NCI-H2081 treated with DMSO at 0.1 percent for 48 hours (cell line): ENCODE results near the gene PGA4.
A peak's percentile ranks its signal among the peaks of the same experiment; 100 is the strongest.
"Not testable (repeated sequence)": the region's sequence is repeated elsewhere in the genome, so short reads cannot be mapped to it uniquely, and the experiment has no call there.

ENCODE experiments used
- DNase-seq: peaks from one replicate; lab custom pipeline; 2025; lab: John Stamatoyannopoulos, UW

Gene PGA4

GRCh38 chr11:61222047-61222446 is at the start of gene PGA4:
Gene PGA4, plus strand, starts transcription at chr11:61222347. Its CDS starts 54 bp downstream, at chr11:61222401.
- DNase-seq = not testable (repeated sequence)

- DNase-seq = no peak
Measured at GRCh38 chr11:61172356-61172755, 49.8 kb upstream of the PGA4 start.

- no peak for DNase-seq
Measured at GRCh38 chr11:61172888-61173287, 49.3 kb upstream of the PGA4 start.

DNA sequence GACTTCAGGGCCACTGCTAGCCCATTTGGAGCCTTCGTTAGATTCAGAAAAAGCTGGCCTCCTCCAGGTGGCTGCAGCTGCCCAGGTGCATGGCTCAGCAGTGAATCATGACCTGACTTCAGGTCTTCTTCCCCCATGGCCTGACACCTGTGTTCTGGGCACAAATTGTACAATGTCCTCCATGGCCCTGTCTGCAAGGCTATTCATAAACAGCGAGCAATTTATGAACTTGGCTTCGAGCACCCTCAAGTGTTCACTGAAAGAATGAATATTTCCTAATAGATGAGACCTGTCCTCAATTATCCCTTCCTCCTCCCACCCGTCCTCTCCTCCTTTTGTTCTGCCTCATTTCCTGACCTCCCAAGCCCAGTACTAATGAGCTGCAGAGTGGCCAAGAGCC is 48.7 kb upstream of the PGA4 start:
- no peak for DNase-seq

DNA sequence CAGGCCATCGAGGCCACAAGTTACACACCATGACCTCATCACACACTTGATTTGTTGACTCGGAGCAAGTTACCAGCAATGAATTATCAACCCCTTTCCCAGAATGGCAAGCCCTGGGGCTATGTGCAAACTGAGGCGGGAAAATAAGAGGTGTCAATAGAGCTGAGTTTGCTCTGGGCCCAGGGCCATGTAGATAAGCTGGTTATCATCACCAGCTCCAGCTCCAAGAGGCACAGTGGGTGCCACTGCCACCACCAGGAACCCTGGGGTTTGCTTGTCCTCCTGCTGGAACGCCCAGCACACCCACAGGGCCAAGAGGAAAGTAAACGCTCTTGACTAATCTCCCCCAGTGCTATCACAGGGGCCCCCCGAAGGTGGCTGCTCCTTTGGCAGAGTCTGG is 47.9 kb upstream of the PGA4 start:
- no peak for DNase-seq

GRCh38 chr11:61174949-61175348 is 47.2 kb upstream of the PGA4 start:
- no peak for DNase-seq

DNA sequence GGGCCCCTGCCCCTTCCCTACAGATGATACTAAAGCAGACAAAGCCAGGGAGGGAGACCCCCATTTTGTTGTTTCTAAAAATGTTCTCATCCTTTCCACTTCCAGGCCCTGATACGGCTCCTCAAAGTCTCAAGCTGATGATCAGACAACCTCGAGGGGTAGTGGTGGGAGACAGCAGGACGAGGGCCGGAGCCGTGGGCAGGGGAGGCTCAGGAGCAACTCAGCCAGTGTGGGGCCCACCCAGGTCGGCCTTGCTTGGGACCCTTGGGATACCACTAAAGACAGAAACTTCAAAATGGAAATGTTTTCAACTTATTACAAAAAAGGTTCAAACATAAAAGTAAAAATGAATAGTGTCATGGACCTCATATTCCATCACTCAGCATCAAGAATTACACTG is 45.7 kb upstream of the PGA4 start:
- DNase-seq = no peak

GRCh38 chr11:61180205-61180604 is 41.9 kb upstream of the PGA4 start:
- not testable (repeated sequence) for DNase-seq

- no peak for DNase-seq
Measured at GRCh38 chr11:61181489-61181888, 40.7 kb upstream of the PGA4 start.

DNA sequence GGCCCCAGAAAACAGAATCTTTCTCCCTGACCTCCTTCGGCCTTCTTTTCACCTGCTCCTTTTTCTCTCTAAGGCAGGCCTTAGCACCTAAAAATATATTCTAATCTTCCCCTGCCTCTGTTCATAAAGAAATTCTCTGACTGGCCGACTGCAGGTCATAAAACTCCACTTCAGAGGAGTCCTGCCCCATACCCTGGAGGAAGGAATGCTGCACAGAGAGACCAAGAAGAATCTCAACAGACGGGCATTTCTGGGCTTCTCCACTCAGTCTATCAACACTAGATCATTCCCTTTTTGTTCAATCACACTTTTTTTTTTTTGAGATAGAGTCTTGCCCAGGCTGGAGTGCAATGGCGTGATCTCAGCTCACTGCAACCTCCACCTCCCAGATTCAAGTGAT is 38.5 kb upstream of the PGA4 start:
- no peak for DNase-seq

DNA sequence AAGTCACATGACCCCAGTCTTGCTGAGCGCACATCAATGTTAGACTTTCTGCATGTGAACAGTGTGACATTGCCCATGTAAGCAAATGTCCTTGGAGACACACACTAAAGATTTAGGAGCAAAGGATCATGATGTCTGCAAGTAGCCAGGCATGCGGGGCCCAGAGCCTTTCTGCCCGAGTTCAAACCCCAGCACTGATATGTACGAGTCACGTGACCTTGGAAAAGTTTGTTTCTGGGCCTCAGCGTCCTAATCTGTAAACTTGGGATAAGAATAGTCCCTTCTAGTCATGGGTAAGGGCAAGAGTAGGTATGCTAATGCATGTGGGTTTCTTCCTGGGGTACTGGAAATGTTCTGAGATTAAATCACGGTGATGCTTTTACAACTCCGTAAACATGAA is 35.6 kb upstream of the PGA4 start:
- no peak for DNase-seq

DNA sequence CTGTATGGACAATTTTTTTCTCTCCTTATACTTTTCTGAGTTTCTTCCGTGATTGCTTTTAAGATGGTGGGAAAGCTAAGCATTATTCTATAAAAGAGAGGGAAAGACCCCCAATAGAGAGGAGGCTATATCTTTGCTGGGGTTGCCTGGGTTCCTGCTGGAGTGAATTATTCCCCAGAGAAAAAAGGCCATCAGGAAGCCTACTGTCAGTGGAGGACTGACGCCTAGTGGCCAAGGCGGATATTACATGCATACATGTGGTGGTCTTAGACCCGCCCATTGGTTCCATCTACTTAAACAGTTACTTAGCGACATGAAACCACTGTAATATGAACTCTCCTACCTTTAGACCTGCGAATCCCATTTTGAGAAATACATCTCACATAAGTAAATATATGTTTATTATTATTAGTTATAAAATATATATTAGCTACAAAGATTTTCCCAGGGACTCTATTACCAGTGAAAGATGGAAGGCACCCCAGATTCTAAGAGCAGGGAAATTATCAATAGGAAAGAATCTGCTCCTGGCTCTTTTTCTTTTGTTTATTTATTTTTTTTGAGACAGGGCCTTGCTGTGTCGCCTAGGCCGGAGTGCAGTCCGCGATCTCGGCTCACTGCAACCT is 34.5 kb upstream of the PGA4 start:
- peak; percentile 52 for DNase-seq

DNA sequence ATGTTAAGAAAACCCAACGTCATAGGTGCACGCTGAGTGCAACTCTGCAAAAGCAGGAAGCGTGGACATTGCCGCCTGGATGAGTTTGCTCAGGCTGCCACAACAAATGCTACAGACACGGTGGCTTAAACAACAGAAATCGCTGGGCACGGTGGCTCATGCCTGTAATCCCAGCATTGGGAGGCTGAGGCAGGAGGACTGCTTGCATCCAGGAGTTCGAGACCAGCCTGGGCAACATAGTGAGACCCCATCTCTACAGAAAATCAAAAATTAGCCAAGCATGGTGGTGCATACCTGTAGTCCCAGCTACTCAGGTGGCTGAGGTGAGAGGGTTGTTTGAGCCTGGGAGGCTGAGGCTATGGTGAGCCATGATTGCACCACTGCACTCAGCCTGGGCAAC is 32.2 kb upstream of the PGA4 start:
- no peak for DNase-seq

- DNase-seq = no peak
Measured at GRCh38 chr11:61193596-61193995, 28.6 kb upstream of the PGA4 start.

DNA sequence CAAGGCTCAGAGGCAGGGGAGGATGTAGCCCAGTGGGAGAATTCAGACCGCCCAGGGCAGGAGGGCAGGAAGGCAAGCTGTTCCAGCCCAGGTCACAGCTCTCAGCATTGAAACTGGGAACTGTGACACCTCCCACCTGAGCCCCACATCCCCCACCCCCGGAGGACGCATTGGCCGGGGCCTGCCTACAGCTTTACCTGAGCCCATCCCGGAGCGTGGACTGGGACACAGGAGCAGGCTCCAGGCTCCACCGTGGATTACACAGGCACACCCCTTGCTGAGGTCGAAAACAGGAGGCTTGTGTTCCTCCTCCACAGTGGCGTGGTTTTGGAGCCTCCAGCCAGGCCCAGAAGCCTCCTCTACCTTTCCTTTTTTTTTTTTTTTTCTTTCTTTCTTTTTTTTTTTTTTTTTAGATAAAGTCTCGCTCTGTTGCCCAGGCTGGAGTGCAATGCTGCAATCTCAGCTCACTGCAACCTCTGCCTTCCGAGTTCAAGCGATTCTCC is 27.9 kb upstream of the PGA4 start:
- no peak for DNase-seq

DNA sequence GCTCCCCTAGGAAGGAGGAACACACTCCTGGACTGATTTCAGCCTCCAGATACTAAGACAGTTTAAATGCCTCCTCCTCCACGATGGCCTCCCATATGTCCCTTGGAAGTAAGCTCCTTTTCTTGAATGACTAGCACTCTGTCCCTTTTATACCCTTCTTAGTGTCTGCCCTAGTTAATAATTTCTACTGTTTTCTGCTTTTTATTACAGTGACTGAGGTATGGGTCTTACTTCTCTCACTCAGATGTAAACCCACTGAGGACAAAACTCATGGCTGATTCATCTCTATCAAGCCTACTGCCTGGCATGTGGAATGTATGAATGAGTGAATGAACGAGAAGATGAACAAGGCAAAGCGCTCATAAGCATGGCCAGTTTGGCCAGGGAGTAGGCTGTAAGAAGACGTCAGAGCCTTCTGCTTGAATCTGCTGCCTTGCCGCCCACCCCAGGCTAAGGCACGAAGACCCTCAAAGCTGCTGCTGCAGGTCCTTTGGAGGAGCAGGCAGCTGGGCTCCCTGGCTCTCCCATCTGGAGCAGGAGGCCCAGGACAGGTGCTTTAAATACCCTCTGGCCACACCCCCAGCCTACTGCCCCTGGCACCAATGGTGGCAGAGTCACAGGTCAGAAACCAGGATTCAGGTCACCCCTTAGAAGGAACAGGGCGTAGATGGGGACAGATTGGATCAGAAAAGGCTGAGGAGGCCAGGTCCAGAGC is 27.0 kb upstream of the PGA4 start:
- DNase-seq = no peak

DNA sequence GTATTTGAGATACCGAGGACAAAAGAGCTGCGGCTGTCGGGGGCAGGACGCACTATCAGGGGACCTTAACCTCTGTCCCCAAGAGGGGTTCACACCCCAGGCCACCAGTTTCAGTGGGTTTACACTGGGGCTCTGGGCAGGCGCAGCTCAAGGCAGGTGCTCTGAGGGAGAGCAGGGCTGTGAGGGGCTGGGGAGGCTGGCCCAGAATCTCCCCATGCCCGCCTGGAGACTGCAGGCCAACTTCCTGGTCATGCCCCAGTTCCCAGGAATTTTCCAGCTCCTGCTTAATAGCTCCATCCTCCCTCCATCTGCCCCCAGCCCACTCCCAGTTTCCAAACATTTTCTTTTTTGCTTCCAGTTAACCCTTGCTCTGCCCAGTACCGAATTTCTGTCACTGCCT is 26.4 kb upstream of the PGA4 start:
- DNase-seq = no peak

DNA sequence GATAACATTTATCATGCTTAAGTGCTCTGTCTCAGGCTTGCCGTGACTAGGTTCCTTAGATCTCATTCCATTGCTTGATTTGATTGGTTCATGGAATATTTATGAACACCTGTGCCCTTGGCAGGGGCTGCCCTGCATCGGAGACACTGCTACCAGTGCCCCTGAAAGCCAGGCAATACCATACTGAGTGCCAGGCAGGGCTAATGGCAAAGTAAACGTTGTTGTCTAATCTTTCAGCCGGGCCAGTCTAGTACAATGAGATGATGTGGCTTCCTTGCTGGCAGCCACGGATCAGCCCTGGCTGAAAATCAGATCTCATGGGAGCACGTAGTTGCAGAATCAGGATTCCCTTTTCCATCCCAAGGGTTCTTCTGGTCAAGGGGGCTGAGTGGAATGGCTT is 23.8 kb upstream of the PGA4 start:
- no peak for DNase-seq

DNA sequence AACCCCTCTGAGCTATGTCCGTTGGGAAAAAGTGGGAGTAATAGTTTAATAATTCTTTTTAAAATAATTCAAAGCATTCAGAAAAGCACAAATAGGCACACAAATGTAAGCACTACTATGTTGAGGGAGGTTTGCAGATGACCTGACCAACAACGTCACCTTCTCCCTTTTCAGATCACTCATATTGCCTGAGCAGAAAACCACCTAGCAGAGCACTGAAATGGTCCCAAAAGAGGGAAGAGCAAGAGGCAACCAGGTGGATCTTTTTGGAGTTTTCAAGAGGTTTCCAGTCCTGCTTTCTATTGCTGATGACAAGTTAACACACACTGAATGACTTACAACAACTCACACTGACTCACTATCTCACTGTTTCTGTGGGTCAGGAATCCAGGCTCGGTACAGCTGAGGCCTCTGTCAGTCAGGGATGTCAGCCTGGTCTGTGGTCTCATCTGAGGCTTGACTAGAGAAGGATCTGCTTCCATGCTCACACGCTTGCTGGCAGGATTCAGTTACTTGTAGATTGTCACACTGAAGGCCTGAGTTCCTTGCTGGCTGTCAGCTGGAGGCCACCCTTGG is 23.1 kb upstream of the PGA4 start:
- no peak for DNase-seq

DNA sequence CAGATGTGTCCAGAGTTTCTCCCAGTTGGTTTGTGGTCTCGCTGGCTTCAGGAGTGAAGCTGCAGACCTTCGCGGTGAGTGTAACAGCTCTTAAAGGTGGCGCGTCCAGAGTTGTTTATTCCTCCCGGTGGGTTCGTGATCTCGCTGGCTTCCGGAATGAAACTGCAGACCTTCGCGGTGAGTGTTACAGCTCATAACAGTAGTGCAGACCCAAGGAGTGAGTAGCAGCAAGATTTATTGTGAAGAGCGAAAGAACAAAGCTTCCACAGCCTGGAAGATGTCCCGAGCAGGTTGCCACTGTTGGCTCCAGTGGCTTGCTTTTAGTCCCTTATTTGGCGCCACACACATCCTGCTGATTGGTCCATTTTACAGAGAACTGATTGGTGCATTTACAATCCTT is 20.7 kb upstream of the PGA4 start:
- DNase-seq = no peak

- DNase-seq = not testable (repeated sequence)
Measured at GRCh38 chr11:61202950-61203746, 19.0 kb upstream of the PGA4 start, which contains the start of gene PGA3. Gene PGA3, plus strand, starts transcription at chr11:61203515. Its CDS starts 50 bp downstream, at chr11:61203565.

GRCh38 chr11:61203873-61204272 is 18.3 kb upstream of the PGA4 start:
- DNase-seq = not testable (repeated sequence)
